Adrenal gland (tissue), 12 donors: ENCODE measurements around the gene FAM186B. TPM values are rescaled to one million over a fixed set of nuclear protein-coding genes. Genes with fewer than 3 reads are reported as not detected.

Experiments
- DNase-seq, 7 donors: peaks; one replicate each; pipeline ENCODE4 v3.0.0-alpha.2; 2019 to 2020
- H3K27ac ChIP-seq, 5 donors: fragments of 200-600 bp; sonication (generic) in 4 of 5; 1 replicate in 3 of 5; 2 replicates in 2 of 5; pipeline versions ENCODE4 v1.5.1 to v1.8.0; 2016 to 2020; ENCODE audit warnings: mild to moderate bottlenecking in 1 of 5
- H3K27me3 ChIP-seq: fragments of 200-600 bp; 2 replicates; pipeline ENCODE4 v1.8.0; 2021
- H3K36me3 ChIP-seq, 2 donors: fragments of 200-600 bp; replicated peaks in 1 of 2; 1 replicate in 1 of 2; 2 replicates in 1 of 2; pipeline versions ENCODE4 v1.5.1 to v1.8.0; 2018 to 2022
- H3K4me1 ChIP-seq, 2 donors: fragments of 200-600 bp; replicated peaks in 1 of 2; 1 replicate in 1 of 2; 2 replicates in 1 of 2; pipeline versions ENCODE4 v1.5.1 to v1.8.0; 2018 to 2021
- H3K4me3 ChIP-seq, 4 donors: fragments of 200-600 bp; sonication (generic) in 3 of 4; one replicate each; pipeline ENCODE4 v1.5.1; 2016 to 2018
- H3K9me3 ChIP-seq, 3 donors: fragments of 200-600 bp; sonication (generic) in 1 of 3; replicated peaks in 1 of 3; 1 replicate in 2 of 3; 2 replicates in 1 of 3; pipeline versions ENCODE4 v1.5.1 to v1.8.0; 2016 to 2021
- POLR2A ChIP-seq, 2 donors: fragments of 450-650 bp; IDR thresholded peaks; one replicate each; pipeline ENCODE4 v1.6.1; 2017; ENCODE audit warnings: antibody characterized with exemption in 2 of 2, mild to moderate bottlenecking in 2 of 2, moderate library complexity in 1 of 2
- WGBS, 4 donors: extraction: QIAGEN DNeasy Blood & Tissue Kit in 2 of 4; methylation state at CpG; one replicate each; pipeline versions ENCODE4 v1.1.5 to v1.1.7; 2013 to 2017; 5-methylcytosine and 5-hydroxymethylcytosine counted together
- intact Hi-C, 2 donors: fragments of 100-400 bp; cut with DNase I; formaldehyde crosslinking; loops; one replicate each; pipeline versions ENCODE4 v1.14.1 to v1.15.0; 2022 to 2023
- polyA plus RNA-seq, 3 donors: library from polyadenylated mRNA; stranded (reverse); fragments of 200-250 nt in 2 of 3; fragments of 350-450 nt in 1 of 3; fragmentation: Illumina TruSeq in 1 of 3; extraction: RNeasy Lipid Tissue Mini Kit (QIAGEN cat#74804) in 1 of 3; gene quantifications; one replicate each; pipeline ENCODE4 v1.2.3, GENCODE V29; 2013 to 2014
- total RNA-seq, 9 donors: library from RNA; depleted of rRNA in 4 of 9; stranded (reverse); fragments of >200 nt in 4 of 9; fragments of 120-200 nt in 1 of 9; fragmentation: NEBNext Ultra II Directional in 1 of 9; extraction: Animal tissue kit (Norgen Biotek cat#: 25700) in 1 of 9; gene quantifications; one replicate each; pipeline versions ENCODE4 v1.1.0 to v1.2.4, GENCODE V29; 2013 to 2023
- TF ChIP-seq, protein P1 (sequence below), 6 experiments: fragments of 450-650 bp in 4 of 6; fragments of 200-600 bp in 2 of 6; sonication (generic) in 1 of 6; IDR thresholded peaks; 1 replicate in 5 of 6; 2 replicates in 1 of 6; pipeline versions ENCODE4 v1.5.1 to v1.8.0; 2016 to 2021; ENCODE audit warnings: antibody characterized with exemption in 6 of 6, mild to moderate bottlenecking in 2 of 6, moderate library complexity in 1 of 6
- donor health status: healthy with polysubstance abuse.
- donor health status: Bipolar disorder and iron deficiency.
- donor health status: DM: yes; HTN: yes; CAD: no.
- donor health status: DM: no; HTN: no; CAD: no.
- donor health status: DM: no; HTN: no; CAD: no.
- donor health status: DM: yes; HTN: yes; CAD: no.

The FAM186B gene
- total and polyA plus RNA-seq, 12 donors: 0.29 to 2.3 (median 1.0) TPM; not detected in 1

DNA sequence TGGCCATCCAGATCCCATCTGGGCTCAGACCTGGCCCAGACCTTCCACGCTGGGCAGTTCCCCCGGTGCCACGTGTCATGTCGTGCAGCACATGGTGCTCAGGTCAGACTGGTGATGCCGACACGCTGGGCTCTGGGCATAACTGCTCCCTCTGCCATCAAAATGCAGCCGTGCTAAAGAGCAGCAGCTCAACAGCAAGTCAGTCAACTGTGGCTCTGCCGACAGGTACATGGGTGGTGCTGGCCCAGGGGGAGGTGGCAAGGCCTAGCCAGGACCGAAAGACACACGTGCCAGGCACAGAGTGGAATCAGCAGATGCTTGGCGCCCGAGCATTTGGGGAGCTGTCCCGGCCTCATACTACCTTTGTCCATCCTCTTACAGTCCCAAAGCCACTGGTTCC is 39.1 kb downstream of the FAM186B start:
- WGBS, 4 donors: 80 to 93% (median 91%) methylated on average over 1 to 13 of the region's 13 CpGs
- no peak for TF ChIP-seq POLR2A (IDR thresholded peaks at IDR 0.05)
- TF ChIP-seq, protein P1, sequence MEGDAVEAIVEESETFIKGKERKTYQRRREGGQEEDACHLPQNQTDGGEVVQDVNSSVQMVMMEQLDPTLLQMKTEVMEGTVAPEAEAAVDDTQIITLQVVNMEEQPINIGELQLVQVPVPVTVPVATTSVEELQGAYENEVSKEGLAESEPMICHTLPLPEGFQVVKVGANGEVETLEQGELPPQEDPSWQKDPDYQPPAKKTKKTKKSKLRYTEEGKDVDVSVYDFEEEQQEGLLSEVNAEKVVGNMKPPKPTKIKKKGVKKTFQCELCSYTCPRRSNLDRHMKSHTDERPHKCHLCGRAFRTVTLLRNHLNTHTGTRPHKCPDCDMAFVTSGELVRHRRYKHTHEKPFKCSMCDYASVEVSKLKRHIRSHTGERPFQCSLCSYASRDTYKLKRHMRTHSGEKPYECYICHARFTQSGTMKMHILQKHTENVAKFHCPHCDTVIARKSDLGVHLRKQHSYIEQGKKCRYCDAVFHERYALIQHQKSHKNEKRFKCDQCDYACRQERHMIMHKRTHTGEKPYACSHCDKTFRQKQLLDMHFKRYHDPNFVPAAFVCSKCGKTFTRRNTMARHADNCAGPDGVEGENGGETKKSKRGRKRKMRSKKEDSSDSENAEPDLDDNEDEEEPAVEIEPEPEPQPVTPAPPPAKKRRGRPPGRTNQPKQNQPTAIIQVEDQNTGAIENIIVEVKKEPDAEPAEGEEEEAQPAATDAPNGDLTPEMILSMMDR (IDR thresholded peaks at IDR 0.05): no peak
- H3K27ac ChIP-seq: no peak overlapping the region
- no peak for DNase-seq
- no peaks in the 10 kb centered on the region for H3K9me3 ChIP-seq
- no peaks in the 10 kb centered on the region for H3K27me3 ChIP-seq
- H3K36me3 ChIP-seq: peaks cover 0 to 47% of the 10 kb centered on the region in 2 donors
- intact Hi-C loops: no loop called here
- peaks cover 9 to 21% of the 10 kb centered on the region in 2 donors for H3K4me1 ChIP-seq
- no peak overlapping the region for H3K4me3 ChIP-seq

DNA sequence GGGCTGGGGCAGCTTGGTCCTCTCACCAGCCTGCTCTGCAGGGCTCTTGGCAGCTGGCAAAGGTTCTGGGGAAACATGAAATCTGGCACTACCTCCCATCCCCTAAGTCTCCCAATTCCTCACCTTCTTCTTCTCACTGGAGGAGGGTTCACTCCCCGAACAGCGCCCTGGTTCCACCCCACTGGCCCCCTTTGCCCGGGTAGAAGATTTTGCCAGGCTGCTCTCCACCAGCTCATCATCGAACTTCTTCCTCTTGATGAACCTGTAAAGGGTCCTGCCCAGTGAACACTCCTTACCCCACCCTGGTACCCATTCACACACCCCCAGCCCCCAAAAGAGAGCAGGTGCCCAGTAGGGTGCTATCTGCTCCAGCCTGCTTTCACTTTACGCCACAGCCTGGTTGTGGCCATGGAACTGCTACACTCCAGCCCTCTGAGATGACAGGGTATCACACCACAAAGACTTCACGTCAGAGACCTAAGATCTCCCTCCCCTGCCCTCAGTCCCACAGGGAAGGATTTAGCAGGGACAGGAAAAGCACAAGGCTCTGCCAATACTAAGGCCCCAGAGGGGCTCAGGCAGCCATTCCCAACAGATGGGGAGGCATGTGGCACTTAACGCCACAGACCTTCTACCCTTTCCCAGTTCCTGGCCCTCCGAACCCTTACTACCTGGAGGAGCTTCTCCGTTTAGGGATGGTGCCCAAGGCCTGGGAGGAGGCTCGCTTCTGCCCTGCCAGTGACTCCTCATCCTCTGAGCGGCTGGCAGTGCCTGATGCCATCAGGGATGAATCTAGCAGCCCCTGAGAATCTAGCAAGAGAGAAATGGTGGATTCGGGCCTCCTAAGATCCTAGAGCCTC is 39.8 kb downstream of the FAM186B start:
- Histone ChIP-seq H3K4me3 (no peak overlapping the region), H3K27ac (no peak overlapping the region), H3K4me1 (peaks cover 9 to 21% of the 10 kb centered on the region in 2 donors), H3K36me3 (peaks cover 0 to 55% of the 10 kb centered on the region in 2 donors), H3K27me3 (no peaks in the 10 kb centered on the region), H3K9me3 (no peaks in the 10 kb centered on the region)
- intact Hi-C loops: no loop called here
- DNase-seq: no peak
- TF ChIP-seq, protein P1 (IDR thresholded peaks at IDR 0.05): no peak
- TF ChIP-seq POLR2A (IDR thresholded peaks at IDR 0.05): no peak
- WGBS, 4 donors: 93 to 95% (median 94%) methylated on average over 6 to 12 of the region's 12 CpGs

DNA sequence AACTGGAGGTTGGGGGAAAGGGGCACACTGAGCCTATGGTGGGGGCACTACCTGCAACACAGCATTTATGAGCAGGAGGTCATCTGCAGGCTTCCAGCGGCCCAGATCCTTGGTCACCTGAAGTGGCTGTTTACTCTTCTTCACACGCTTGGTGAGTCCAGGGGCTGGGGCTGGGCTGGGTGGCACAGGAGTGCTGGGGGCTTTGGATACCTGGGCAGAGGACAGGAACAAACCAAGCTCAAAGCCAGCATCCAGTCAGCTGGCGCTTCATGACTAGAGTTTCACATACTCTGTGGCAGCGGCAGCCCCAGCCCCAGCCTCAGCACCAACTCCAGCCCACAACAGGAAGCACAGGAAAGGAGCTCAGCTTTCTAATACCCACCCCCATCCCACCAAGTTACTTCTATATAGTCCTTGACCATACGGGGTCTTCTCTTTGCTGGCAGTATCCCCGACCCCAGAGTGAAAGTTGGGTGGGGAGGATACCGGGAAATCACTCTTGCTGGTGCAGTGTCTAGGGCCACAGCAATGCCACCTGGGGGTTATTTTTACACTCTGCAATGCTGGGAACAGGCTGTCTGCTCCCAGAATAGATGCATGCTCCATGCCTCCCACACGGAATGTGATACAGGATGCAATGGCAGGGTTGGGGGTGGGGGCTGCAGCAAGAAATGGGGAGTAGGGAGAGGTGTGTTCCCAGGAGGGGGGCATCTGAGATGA is 40.6 kb downstream of the FAM186B start:
- H3K36me3 ChIP-seq: peaks cover 0 to 62% of the 10 kb centered on the region in 2 donors
- H3K4me3 ChIP-seq: no peak overlapping the region
- intact Hi-C loops: no loop called here
- no peaks in the 10 kb centered on the region for H3K9me3 ChIP-seq
- WGBS, 4 donors: 66 to 81% (median 76%) methylated on average over 7 to 8 of the region's 8 CpGs
- H3K4me1 ChIP-seq: peaks cover 9 to 21% of the 10 kb centered on the region in 2 donors
- no peak overlapping the region for H3K27ac ChIP-seq
- no peak for TF ChIP-seq POLR2A (IDR thresholded peaks at IDR 0.05)
- no peaks in the 10 kb centered on the region for H3K27me3 ChIP-seq
- no peak for DNase-seq

DNA sequence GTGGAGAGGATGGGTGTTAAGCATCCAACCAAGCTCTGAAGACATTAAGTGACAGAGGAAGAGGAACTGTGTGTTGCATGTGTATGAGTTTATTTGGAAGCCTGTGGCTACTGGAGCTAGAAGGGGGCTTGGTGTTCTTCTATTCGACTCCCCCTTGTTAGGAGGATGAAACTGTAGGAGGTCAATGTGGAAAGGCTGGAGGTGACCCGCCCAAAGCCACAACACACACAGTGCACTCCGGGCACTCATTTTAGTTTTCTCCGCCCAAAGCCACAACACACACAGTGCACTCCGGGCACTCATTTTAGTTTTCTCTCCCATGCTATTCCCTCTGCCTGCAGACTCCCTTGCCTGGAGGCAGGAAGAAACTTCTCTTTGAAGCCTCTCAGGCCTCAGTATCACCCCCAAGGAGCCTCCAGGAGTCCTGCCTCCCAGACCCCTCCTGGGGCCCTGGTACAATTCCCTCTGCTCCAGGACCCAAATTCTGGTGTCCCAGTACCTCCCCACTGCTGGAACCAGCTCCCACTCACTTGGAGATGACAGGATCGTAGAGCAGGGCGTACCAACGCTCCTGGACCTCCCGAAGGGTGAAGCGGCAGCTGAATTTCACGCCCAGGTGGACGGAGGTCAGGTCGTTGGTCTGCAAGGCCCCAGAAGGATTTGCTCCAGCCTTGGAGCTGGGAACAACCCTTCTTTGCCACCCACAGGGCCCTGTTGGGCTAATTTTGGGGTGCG is 41.3 kb downstream of the FAM186B start:
- peaks cover 9 to 17% of the 10 kb centered on the region in 2 donors for H3K4me1 ChIP-seq
- DNase-seq: no peak
- intact Hi-C loops: no loop called here
- no peak overlapping the region for H3K27ac ChIP-seq
- TF ChIP-seq POLR2A (IDR thresholded peaks at IDR 0.05): no peak
- TF ChIP-seq, protein P1 (IDR thresholded peaks at IDR 0.05): no peak
- H3K27me3 ChIP-seq: no peaks in the 10 kb centered on the region
- H3K36me3 ChIP-seq: peaks cover 0 to 70% of the 10 kb centered on the region in 2 donors
- 83 to 94% (median 93%) methylated on average over 9 to 14 of the region's 14 CpGs for WGBS, 4 donors
- no peaks in the 10 kb centered on the region for H3K9me3 ChIP-seq
- no peak overlapping the region for H3K4me3 ChIP-seq
